H9 (cell line): ENCODE data around the gene DDX1. TPM values are rescaled to one million over a fixed set of nuclear protein-coding genes. Genes with fewer than 3 reads are reported as not detected.

ENCODE experiments used
- DNase-seq: peaks from one replicate; pipeline ENCODE4 v3.0.0-alpha.2; 2017
- H2AFZ ChIP-seq: one replicate; pipeline ENCODE4 v1.6.1; 2013; ENCODE audit warnings: mild to moderate bottlenecking, low read length, control low read depth, moderate library complexity
- H2AK5ac ChIP-seq: 2 replicates; pipeline ENCODE4 v1.6.1; 2013; ENCODE audit warnings: low read length, control low read depth, mixed read lengths; ENCODE audit not compliant: insufficient read length
- H2BK120ac ChIP-seq: one replicate; pipeline ENCODE4 v1.6.1; 2013; ENCODE audit warnings: low read depth, mild to moderate bottlenecking, low read length, control low read depth, inconsistent platforms; ENCODE audit not compliant: poor library complexity, severe bottlenecking
- H2BK12ac ChIP-seq: 2 replicates; pipeline ENCODE4 v1.6.1; 2013; ENCODE audit warnings: low read length, control low read depth, mixed read lengths, low read depth; ENCODE audit not compliant: insufficient read length
- H2BK15ac ChIP-seq: 2 replicates; pipeline ENCODE4 v1.6.1; 2013; ENCODE audit warnings: low read depth, low read length, control low read depth
- H2BK20ac ChIP-seq: one replicate; pipeline ENCODE4 v1.6.1; 2013; ENCODE audit warnings: low read depth, mild to moderate bottlenecking, low read length, control low read depth, inconsistent platforms; ENCODE audit not compliant: poor library complexity, severe bottlenecking
- H2BK5ac ChIP-seq: 2 replicates; pipeline ENCODE4 v1.6.1; 2013; ENCODE audit warnings: low read length, control low read depth, mixed read lengths; ENCODE audit not compliant: insufficient read length
- H3K14ac ChIP-seq: 2 replicates; pipeline ENCODE4 v1.6.1; 2013; ENCODE audit warnings: low read length, control low read depth; ENCODE audit not compliant: insufficient read depth
- H3K18ac ChIP-seq: 2 replicates; pipeline ENCODE4 v1.6.1; 2013; ENCODE audit warnings: low read depth, mild to moderate bottlenecking, mixed read lengths, low read length, control low read depth; ENCODE audit not compliant: insufficient read length
- H3K23ac ChIP-seq: 2 replicates; pipeline ENCODE4 v1.6.1; 2013; ENCODE audit warnings: low read length, control low read depth, mixed read lengths, low read depth; ENCODE audit not compliant: insufficient read length
- H3K23me2 ChIP-seq: 2 replicates; pipeline ENCODE4 v1.6.1; 2013; ENCODE audit warnings: low read depth, mild to moderate bottlenecking, mixed read lengths, low read length, control low read depth; ENCODE audit not compliant: insufficient read length, poor library complexity, severe bottlenecking
- H3K27ac ChIP-seq: 2 replicates; pipeline ENCODE4 v1.5.1; 2013; ENCODE audit warnings: low read length, control low read depth, mixed read lengths, low read depth; ENCODE audit not compliant: insufficient read length
- H3K27me3 ChIP-seq: 2 replicates; pipeline ENCODE4 v1.6.1; 2013; ENCODE audit warnings: low read length, control low read depth, inconsistent platforms; ENCODE audit not compliant: insufficient read depth
- H3K4ac ChIP-seq: 2 replicates; pipeline ENCODE4 v1.6.1; 2013; ENCODE audit warnings: low read depth, mild to moderate bottlenecking, control low read depth, inconsistent platforms, low read length, moderate library complexity
- H3K4me1 ChIP-seq: 2 replicates; pipeline ENCODE4 v1.6.1; 2013; ENCODE audit warnings: low read length, control low read depth, inconsistent platforms; ENCODE audit not compliant: insufficient read depth
- H3K4me2 ChIP-seq: 2 replicates; pipeline ENCODE4 v1.6.1; 2013; ENCODE audit warnings: low read length, control low read depth, mixed read lengths; ENCODE audit not compliant: insufficient read length, insufficient read depth
- H3K56ac ChIP-seq: 2 replicates; pipeline ENCODE4 v1.6.1; 2013; ENCODE audit warnings: low read depth, mild to moderate bottlenecking, mixed read lengths, low read length, control low read depth; ENCODE audit not compliant: insufficient read length
- H3K79me1 ChIP-seq: 2 replicates; pipeline ENCODE4 v1.6.1; 2013; ENCODE audit warnings: low read depth, mild to moderate bottlenecking, moderate library complexity, low read length, control low read depth, inconsistent platforms; ENCODE audit not compliant: insufficient read depth, poor library complexity, severe bottlenecking
- H3K79me2 ChIP-seq: 2 replicates; pipeline ENCODE4 v1.6.1; 2013; ENCODE audit warnings: low read length, control low read depth, inconsistent platforms; ENCODE audit not compliant: insufficient read depth
- H3K9ac ChIP-seq: 2 replicates; pipeline ENCODE4 v1.6.1; 2013; ENCODE audit warnings: low read length, control low read depth, mixed read lengths; ENCODE audit not compliant: insufficient read length; ENCODE audit errors: extremely low read depth
- H3K9me3 ChIP-seq: one replicate; pipeline ENCODE4 v1.6.1; 2013; ENCODE audit warnings: low read depth, low read length, inconsistent platforms; ENCODE audit not compliant: control insufficient read depth
- H3T11ph ChIP-seq: one replicate; pipeline ENCODE4 v1.6.1; 2013; ENCODE audit warnings: mild to moderate bottlenecking, low read length, control low read depth, inconsistent platforms
- H4K20me1 ChIP-seq: one replicate; pipeline ENCODE4 v1.6.1; 2013; ENCODE audit not compliant: control insufficient read depth, insufficient read length, insufficient read depth
- H4K5ac ChIP-seq: 2 replicates; pipeline ENCODE4 v1.6.1; 2013; ENCODE audit warnings: low read depth, mild to moderate bottlenecking, mixed read lengths, low read length, control low read depth; ENCODE audit not compliant: insufficient read length
- H4K8ac ChIP-seq: replicated peaks from 2 replicates; pipeline ENCODE4 v1.6.1; 2013; ENCODE audit warnings: low read length, control low read depth, mixed read lengths, low read depth; ENCODE audit not compliant: insufficient read length
- H4K91ac ChIP-seq: 2 replicates; pipeline ENCODE4 v1.6.1; 2013; ENCODE audit warnings: low read depth, mild to moderate bottlenecking, moderate library complexity, mixed read lengths, low read length, control low read depth; ENCODE audit not compliant: insufficient read length
- H3K27ac Mint-ChIP-seq, 3 experiments: 2 replicates in 2 of 3; 3 replicates in 1 of 3; pipeline ENCODE4 v1.8.0; 2020 to 2021; ENCODE audit warnings: mixed read lengths in 3 of 3, mild to moderate bottlenecking in 1 of 3, moderate library complexity in 1 of 3
- H3K27me3 Mint-ChIP-seq: 2 replicates; pipeline ENCODE4 v1.8.0; 2021; ENCODE audit warnings: low read depth, mild to moderate bottlenecking, moderate library complexity, mixed read lengths
- H3K36me3 Mint-ChIP-seq, 3 experiments: 2 replicates in 2 of 3; 3 replicates in 1 of 3; pipeline ENCODE4 v1.8.0; 2020 to 2021; ENCODE audit warnings: low read depth in 3 of 3, mixed read lengths in 3 of 3; ENCODE audit not compliant: insufficient read depth in 1 of 3
- H3K4me1 Mint-ChIP-seq, 2 experiments: 2 replicates each; pipeline ENCODE4 v1.8.0; 2020; ENCODE audit warnings: mixed read lengths in 2 of 2
- H3K4me3 Mint-ChIP-seq, 2 experiments: 2 replicates in 1 of 2; 3 replicates in 1 of 2; pipeline ENCODE4 v1.8.0; 2020 to 2021; ENCODE audit warnings: mild to moderate bottlenecking in 2 of 2, mixed read lengths in 2 of 2, moderate library complexity in 1 of 2
- H3K9me3 Mint-ChIP-seq, 2 experiments: 2 replicates in 1 of 2; 3 replicates in 1 of 2; pipeline ENCODE4 v1.8.0; 2020; ENCODE audit warnings: mild to moderate bottlenecking in 2 of 2, mixed read lengths in 2 of 2, moderate library complexity in 1 of 2
- CTCF ChIP-seq: fragments of 200-600 bp; sonication (generic); conservative IDR thresholded peaks from 3 replicates; pipeline ENCODE4 v1.8.0; 2021; ENCODE audit warnings: antibody characterized with exemption, mild to moderate bottlenecking
- WGBS: extraction: QIAGEN DNeasy Blood & Tissue Kit; methylation state at CpG from one replicate; pipeline ENCODE4 v1.1.7; 2013; ENCODE audit warnings: missing lambda C conversion rate, low lambda C conversion rate, mixed read lengths; ENCODE audit not compliant: insufficient read length; ENCODE audit errors: extremely low coverage; 5-methylcytosine and 5-hydroxymethylcytosine counted together
- total RNA-seq: library from RNA; stranded (reverse); gene quantifications from 2 replicates; pipeline ENCODE4 v1.2.1, GENCODE V29; 2021

The DDX1 gene
- total RNA-seq, 1 experiment from 2014 or later = 120 TPM

- Histone ChIP-seq H3K27ac (no peak overlapping the region), H2BK120ac (no peak overlapping the region), H3K56ac (no peak overlapping the region), H2BK12ac (no peak overlapping the region), H4K91ac (no peak overlapping the region), H3K27me3 (no peaks in the 10 kb centered on the region), H3T11ph (no peak overlapping the region), H2AK5ac (no peak overlapping the region), H2AFZ (no peak overlapping the region), H3K79me2 (no peaks in the 10 kb centered on the region), H4K5ac (no peak overlapping the region), H3K18ac (no peak overlapping the region), H3K23ac (no peak overlapping the region), H4K20me1 (no peaks in the 10 kb centered on the region), H3K4me1 (no peaks in the 10 kb centered on the region), H3K79me1 (no peaks in the 10 kb centered on the region), H3K14ac (no peak overlapping the region), H3K4me2 (no peak overlapping the region), H3K9me3 (no peaks in the 10 kb centered on the region), H2BK20ac (no peak overlapping the region), H4K8ac (no peak overlapping the region), H3K9ac (no peak overlapping the region), H3K4ac (no peak overlapping the region), H2BK5ac (no peak overlapping the region), H3K23me2 (no peaks in the 10 kb centered on the region), H2BK15ac (no peak overlapping the region)
- TF ChIP-seq CTCF = no peak
- Mint-ChIP-seq H3K27me3 (peaks cover 6% of the 10 kb centered on the region; the same call in 1 of the 2 replicates), H3K36me3 (peaks cover 0 to 1% (median 0%) of the 10 kb centered on the region in 3 experiments; a peak in 1 of 7 replicates), H3K9me3 (peaks cover 0 to 2% of the 10 kb centered on the region in 2 experiments; a peak in 3 of 5 replicates), H3K4me1 (0 out of 4 replicates have a peak, but pooled peaks cover 0 to 3% of the 10 kb centered on the region in 2 experiments), H3K4me3 (no peak overlapping the region), H3K27ac (no peak overlapping the region)
- DNase-seq = no peak
- WGBS = no CpG with 5 or more reads among the region's 9 CpGs
These were observed 70.9 kb downstream of the DDX1 start for GRCh38 chr2:15662579-15662978.
